SK-N-DZ (cell line): ENCODE results near the gene ARL4D.

ENCODE experiments used
- small RNA-seq, 2 experiments: library from RNA; depleted of rRNA; stranded (forward); fragments of <200 nt; gene quantifications; one replicate each; pipeline ENCODE3, GENCODE V24; 2014

ARL4D gene

Small RNA genes lying within 50 kb of the gene (small RNA-seq; reads per million reads assigned to genes)
- gene RNU6-1137P (0 reads per million in 2 experiments), gene RNU6-406P (0 reads per million in 2 experiments), gene RNU6-470P (0 reads per million in 2 experiments)
